ENCODE measurements around the gene EXOC4.

EXOC4 gene

GRCh38 chr7:133782470-133782869 lies 529.6 kb downstream of the EXOC4 start:
- no peak for DNase-seq (ENCODE audit: low read depth)
- H3K4me3 ChIP-seq (ENCODE audit: low read length) = no peak overlapping the region
- TF ChIP-seq CTCF (IDR thresholded peaks at IDR 0.05; ENCODE audit: insufficient read depth, low read depth, low read length, missing control alignments) = no peak

GRCh38 chr7:133783276-133783675 lies 530.4 kb downstream of the EXOC4 start:
- DNase-seq (ENCODE audit: low read depth) = no peak
- no peak for TF ChIP-seq CTCF (IDR thresholded peaks at IDR 0.05; ENCODE audit: insufficient read depth, low read depth, low read length, missing control alignments)
- H3K4me3 ChIP-seq (ENCODE audit: low read length) = no peak overlapping the region

GRCh38 chr7:133784486-133785001 lies 531.7 kb downstream of the EXOC4 start:
- no peak for DNase-seq (ENCODE audit: low read depth)
- H3K4me3 ChIP-seq (ENCODE audit: low read length) = no peak overlapping the region
- TF ChIP-seq CTCF (IDR thresholded peaks at IDR 0.05; ENCODE audit: insufficient read depth, low read depth, low read length, missing control alignments) = no peak

GRCh38 chr7:133786401-133786937 lies 533.6 kb downstream of the EXOC4 start:
- H3K4me3 ChIP-seq (ENCODE audit: low read length) = no peak overlapping the region
- DNase-seq (ENCODE audit: low read depth) = no peak
- TF ChIP-seq CTCF (IDR thresholded peaks at IDR 0.05; ENCODE audit: insufficient read depth, low read depth, low read length, missing control alignments) = no peak

GRCh38 chr7:133789974-133790373 lies 537.1 kb downstream of the EXOC4 start:
- DNase-seq (ENCODE audit: low read depth) = peak; percentile 31
- H3K4me3 ChIP-seq (ENCODE audit: low read length) = no peak overlapping the region
- TF ChIP-seq CTCF (IDR thresholded peaks at IDR 0.05; ENCODE audit: insufficient read depth, low read depth, low read length, missing control alignments) = no peak

- DNase-seq (ENCODE audit: low read depth) = no peak
- no peak for TF ChIP-seq CTCF (IDR thresholded peaks at IDR 0.05; ENCODE audit: insufficient read depth, low read depth, low read length, missing control alignments)
- no peak overlapping the region for H3K4me3 ChIP-seq (ENCODE audit: low read length)
Observed at GRCh38 chr7:133790911-133791310, 538.0 kb downstream of the EXOC4 start.

- no peak overlapping the region for H3K4me3 ChIP-seq (ENCODE audit: low read length)
- no peak for TF ChIP-seq CTCF (IDR thresholded peaks at IDR 0.05; ENCODE audit: insufficient read depth, low read depth, low read length, missing control alignments)
- no peak for DNase-seq (ENCODE audit: low read depth)
Observed at GRCh38 chr7:133794479-133794878, 541.6 kb downstream of the EXOC4 start.
